Measurements from ENCODE around the gene HIP1.

GRCh38 chr7:75567948-75568595 is 170.7 kb downstream of the HIP1 start:
- TF ChIP-seq POLR2AphosphoS2 (conservative IDR thresholded peaks at IDR 0.05; ENCODE audit: low read length) (no peak), POLR2A (IDR thresholded peaks at IDR 0.05; ENCODE audit: low read length) (no peak), CHD4 (IDR thresholded peaks at IDR 0.05; ENCODE audit: borderline replicate concordance) (no peak)
- TF ChIP-seq, protein P1, sequence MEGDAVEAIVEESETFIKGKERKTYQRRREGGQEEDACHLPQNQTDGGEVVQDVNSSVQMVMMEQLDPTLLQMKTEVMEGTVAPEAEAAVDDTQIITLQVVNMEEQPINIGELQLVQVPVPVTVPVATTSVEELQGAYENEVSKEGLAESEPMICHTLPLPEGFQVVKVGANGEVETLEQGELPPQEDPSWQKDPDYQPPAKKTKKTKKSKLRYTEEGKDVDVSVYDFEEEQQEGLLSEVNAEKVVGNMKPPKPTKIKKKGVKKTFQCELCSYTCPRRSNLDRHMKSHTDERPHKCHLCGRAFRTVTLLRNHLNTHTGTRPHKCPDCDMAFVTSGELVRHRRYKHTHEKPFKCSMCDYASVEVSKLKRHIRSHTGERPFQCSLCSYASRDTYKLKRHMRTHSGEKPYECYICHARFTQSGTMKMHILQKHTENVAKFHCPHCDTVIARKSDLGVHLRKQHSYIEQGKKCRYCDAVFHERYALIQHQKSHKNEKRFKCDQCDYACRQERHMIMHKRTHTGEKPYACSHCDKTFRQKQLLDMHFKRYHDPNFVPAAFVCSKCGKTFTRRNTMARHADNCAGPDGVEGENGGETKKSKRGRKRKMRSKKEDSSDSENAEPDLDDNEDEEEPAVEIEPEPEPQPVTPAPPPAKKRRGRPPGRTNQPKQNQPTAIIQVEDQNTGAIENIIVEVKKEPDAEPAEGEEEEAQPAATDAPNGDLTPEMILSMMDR (IDR thresholded peaks at IDR 0.05), result no peak
